Activated T-helper 1 cell treated with Interleukin-2 at 50 U/mL for 16 hours (primary cell): Measurements from ENCODE around the gene DOCK1.

Experiments
- DNase-seq: peaks from one replicate; pipeline ENCODE4 v3.0.0-alpha.2; 2020; ENCODE audit warnings: low read depth

The DOCK1 gene

GRCh38 chr10:127179612-127180250 lies 274.5 kb downstream of the DOCK1 start:
- DNase-seq, result no peak

GRCh38 chr10:127182161-127182560 lies 276.9 kb downstream of the DOCK1 start:
- no peak for DNase-seq

GRCh38 chr10:127184582-127184981 lies 279.4 kb downstream of the DOCK1 start:
- DNase-seq, result no peak

GRCh38 chr10:127186813-127187212 lies 281.6 kb downstream of the DOCK1 start:
- no peak for DNase-seq

GRCh38 chr10:127189226-127189625 lies 284.0 kb downstream of the DOCK1 start:
- DNase-seq, result no peak

GRCh38 chr10:127190427-127190826 lies 285.2 kb downstream of the DOCK1 start:
- no peak for DNase-seq

- no peak for DNase-seq
Measured at GRCh38 chr10:127193125-127193524, 287.9 kb downstream of the DOCK1 start.

- DNase-seq, result no peak
Measured at GRCh38 chr10:127194111-127194510, 288.9 kb downstream of the DOCK1 start.

- no peak for DNase-seq
Measured at GRCh38 chr10:127194599-127194998, 289.4 kb downstream of the DOCK1 start.

GRCh38 chr10:127195041-127195506 lies 289.8 kb downstream of the DOCK1 start:
- DNase-seq, result no peak

GRCh38 chr10:127195571-127196281 lies 290.5 kb downstream of the DOCK1 start:
- DNase-seq, result no peak

GRCh38 chr10:127196282-127197153 lies 291.3 kb downstream of the DOCK1 start, which contains the start of gene INSYN2A:
Gene INSYN2A, minus strand, starts transcription at chr10:127196591. Its CDS starts 20,196 bp downstream, at chr10:127176395.
- DNase-seq, result no peak

GRCh38 chr10:127197154-127197432 lies 291.9 kb downstream of the DOCK1 start:
- DNase-seq, result no peak

- no peak for DNase-seq
Measured at GRCh38 chr10:127198307-127198706, 293.1 kb downstream of the DOCK1 start.

GRCh38 chr10:127198721-127199120 lies 293.5 kb downstream of the DOCK1 start:
- no peak for DNase-seq

GRCh38 chr10:127200646-127201045 lies 295.4 kb downstream of the DOCK1 start:
- no peak for DNase-seq

GRCh38 chr10:127203067-127203466 lies 297.8 kb downstream of the DOCK1 start:
- DNase-seq, result no peak

- no peak for DNase-seq
Measured at GRCh38 chr10:127207081-127207480, 301.9 kb downstream of the DOCK1 start.

GRCh38 chr10:127210936-127211466 lies 305.8 kb downstream of the DOCK1 start:
- no peak for DNase-seq

- no peak for DNase-seq
Measured at GRCh38 chr10:127215866-127216265, 310.6 kb downstream of the DOCK1 start.

GRCh38 chr10:127216274-127216673 lies 311.0 kb downstream of the DOCK1 start:
- DNase-seq, result no peak

- no peak for DNase-seq
Measured at GRCh38 chr10:127216786-127217185, 311.6 kb downstream of the DOCK1 start.

GRCh38 chr10:127218658-127219057 lies 313.4 kb downstream of the DOCK1 start:
- DNase-seq, result no peak
